ENCODE measurements around the gene RBM33. TPM values are rescaled to one million over a fixed set of nuclear protein-coding genes. Genes with fewer than 3 reads are reported as not detected.

RBM33 gene
- total and polyA plus RNA-seq, 9 of the 15 experiments (the other 6 are each of a cell fraction or from before 2014, with no cell fraction given) = 4.4 to 80.7 (median 27.3) TPM

DNA sequence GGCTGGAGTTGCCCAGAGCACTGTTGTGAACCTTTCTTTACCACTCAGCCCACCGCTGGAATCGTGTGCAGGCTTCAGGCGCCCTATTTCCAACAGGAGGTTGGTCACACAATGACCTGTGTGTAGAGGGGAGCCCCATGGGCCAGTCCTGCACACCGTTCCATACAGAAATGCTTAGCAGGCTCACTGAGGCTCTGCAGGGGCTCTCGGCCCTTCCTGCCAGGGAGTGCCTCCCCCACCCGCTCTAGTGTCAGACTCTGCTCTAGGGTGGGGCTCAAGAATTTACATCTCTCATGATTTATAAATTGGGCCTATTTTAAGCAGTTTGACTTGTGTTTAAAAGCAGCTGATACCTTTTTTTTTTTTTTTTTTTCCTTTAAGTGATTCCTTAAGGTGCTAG lies 125.8 kb downstream of the RBM33 start (continued):
- TF ChIP-seq PRDM10 (IDR thresholded peaks at IDR 0.05; ENCODE audit: partially characterized antibody) (no peak), PTBP1 (IDR thresholded peaks at IDR 0.05; ENCODE audit: low read depth, low read length) (no peak), BDP1 (IDR thresholded peaks at IDR 0.05; ENCODE audit: insufficient read depth, insufficient read length) (no peak), TEAD4 (IDR thresholded peaks at IDR 0.05; ENCODE audit: low read length) (no peak), TEAD4 (CRISPR knock-in tag; IDR thresholded peaks at IDR 0.05; ENCODE audit: borderline replicate concordance) (no peak), ZNF134 (CRISPR knock-in tag; conservative IDR thresholded peaks at IDR 0.05) (no peak)
- TF ChIP-seq, protein P1, sequence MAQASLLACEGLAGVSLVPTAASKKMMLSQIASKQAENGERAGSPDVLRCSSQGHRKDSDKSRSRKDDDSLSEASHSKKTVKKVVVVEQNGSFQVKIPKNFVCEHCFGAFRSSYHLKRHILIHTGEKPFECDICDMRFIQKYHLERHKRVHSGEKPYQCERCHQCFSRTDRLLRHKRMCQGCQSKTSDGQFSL (CRISPR knock-in tag; IDR thresholded peaks at IDR 0.05) = no peak
- TF ChIP-seq, protein P1 (tag; IDR thresholded peaks at IDR 0.05) = no peak

Measured in K562 (cell line).